PC-3 (cell line): ENCODE results near the gene BMS1.
A peak's percentile ranks its signal among the peaks of the same experiment; 100 is the strongest.

ENCODE experiments used
- CTCF ChIP-seq: fragments of 300-600 bp; sonication (generic); conservative IDR thresholded peaks from 2 replicates; pipeline ENCODE4 v1.5.1; 2017; ENCODE audit warnings: antibody characterized with exemption, low read depth, mild to moderate bottlenecking, low read length
- EZH2 ChIP-seq: fragments of 300-600 bp; sonication (generic); IDR thresholded peaks from one replicate; pipeline ENCODE4 v1.6.1; 2017; ENCODE audit warnings: antibody characterized with exemption, mild to moderate bottlenecking, low read length; ENCODE audit not compliant: unreplicated experiment
- EZH2phosphoT487 ChIP-seq: fragments of 300-600 bp; sonication (generic); IDR thresholded peaks from 2 replicates; pipeline ENCODE4 v1.6.1; 2018; ENCODE audit warnings: mild to moderate bottlenecking, antibody characterized with exemption, low read length, borderline replicate concordance

GRCh38 chr10:42753126-42753506 lies 29.5 kb upstream of the BMS1 start:
- peak; percentile 89 for TF ChIP-seq CTCF
- no peak for TF ChIP-seq EZH2phosphoT487
- no peak for TF ChIP-seq EZH2
